Neuronal stem cell (in vitro differentiated cells): ENCODE data around the gene ZNF569.

Experiments used
- DNase-seq: peaks from one replicate; pipeline ENCODE4 v3.0.0-alpha.2; 2013; ENCODE audit warnings: low spot score
- H2AFZ ChIP-seq: one replicate; pipeline ENCODE4 v1.6.1; 2013; ENCODE audit warnings: mild to moderate bottlenecking, low read length, inconsistent platforms
- H2AK5ac ChIP-seq: 2 replicates; pipeline ENCODE4 v1.6.1; 2013; ENCODE audit warnings: low read depth, mild to moderate bottlenecking, inconsistent platforms, low read length, moderate library complexity, mixed read lengths
- H2BK120ac ChIP-seq: 2 replicates; pipeline ENCODE4 v1.6.1; 2013; ENCODE audit warnings: low read depth, mild to moderate bottlenecking, inconsistent platforms, low read length, moderate library complexity, mixed read lengths
- H2BK12ac ChIP-seq: one replicate; pipeline ENCODE4 v1.6.1; 2013; ENCODE audit warnings: low read length, inconsistent platforms
- H2BK15ac ChIP-seq: 2 replicates; pipeline ENCODE4 v1.6.1; 2013; ENCODE audit warnings: mild to moderate bottlenecking, low read length, inconsistent platforms, mixed read lengths
- H2BK5ac ChIP-seq: one replicate; pipeline ENCODE4 v1.6.1; 2013; ENCODE audit warnings: inconsistent platforms, mild to moderate bottlenecking, low read length, moderate library complexity
- H3K14ac ChIP-seq: one replicate; pipeline ENCODE4 v1.6.1; 2013; ENCODE audit warnings: low read length, inconsistent platforms
- H3K18ac ChIP-seq: 2 replicates; pipeline ENCODE4 v1.6.1; 2013; ENCODE audit warnings: low read length, inconsistent platforms
- H3K23ac ChIP-seq: 2 replicates; pipeline ENCODE4 v1.6.1; 2013; ENCODE audit warnings: low read depth, mild to moderate bottlenecking, mixed read lengths, low read length, inconsistent platforms; ENCODE audit not compliant: poor library complexity
- H3K27ac ChIP-seq: replicated peaks from 3 replicates; pipeline ENCODE4 v1.5.1; 2013; ENCODE audit warnings: low read length, inconsistent platforms
- H3K27me3 ChIP-seq, 3 experiments: 2 replicates each; pipeline ENCODE4 v1.6.1; 2013; ENCODE audit warnings: low read length in 3 of 3, mild to moderate bottlenecking in 2 of 3, inconsistent platforms in 1 of 3, low read depth in 1 of 3, mixed read lengths in 1 of 3, moderate library complexity in 1 of 3; ENCODE audit not compliant: control insufficient read depth in 3 of 3, insufficient read depth in 3 of 3
- H3K36me3 ChIP-seq, 2 donors: replicated peaks in 1 of 2; 2 replicates each; pipeline ENCODE4 v1.6.1; 2013; ENCODE audit warnings: low read length in 2 of 2; ENCODE audit not compliant: control insufficient read depth in 2 of 2, insufficient read depth in 2 of 2
- H3K4ac ChIP-seq: 2 replicates; pipeline ENCODE4 v1.6.1; 2013; ENCODE audit warnings: inconsistent platforms, mild to moderate bottlenecking, low read length, moderate library complexity
- H3K4me1 ChIP-seq, 2 donors: 1 replicate in 1 of 2; 2 replicates in 1 of 2; pipeline ENCODE4 v1.6.1; 2013; ENCODE audit warnings: low read length in 2 of 2, low read depth in 1 of 2; ENCODE audit not compliant: control insufficient read depth in 2 of 2, insufficient read depth in 1 of 2
- H3K4me2 ChIP-seq: one replicate; pipeline ENCODE4 v1.6.1; 2013; ENCODE audit warnings: mild to moderate bottlenecking, low read length, inconsistent platforms; ENCODE audit not compliant: insufficient read depth, poor library complexity, severe bottlenecking
- H3K4me3 ChIP-seq, 2 donors: 2 replicates each; pipeline ENCODE4 v1.5.1; 2013; ENCODE audit warnings: low read length in 2 of 2, mild to moderate bottlenecking in 2 of 2, inconsistent platforms in 1 of 2, moderate library complexity in 1 of 2
- H3K79me1 ChIP-seq: one replicate; pipeline ENCODE4 v1.6.1; 2013; ENCODE audit warnings: low read depth, mild to moderate bottlenecking, inconsistent platforms, low read length, moderate library complexity
- H3K9ac ChIP-seq: one replicate; pipeline ENCODE4 v1.6.1; 2013; ENCODE audit warnings: mild to moderate bottlenecking, low read depth, low read length, inconsistent platforms; ENCODE audit not compliant: poor library complexity
- H3K9me3 ChIP-seq, 2 donors: replicated peaks in 1 of 2; 2 replicates each; pipeline versions ENCODE3 to v1.6.1; 2013; ENCODE audit warnings: low read length in 2 of 2, mild to moderate bottlenecking in 2 of 2, inconsistent platforms in 1 of 2, low read depth in 1 of 2, mixed read lengths in 1 of 2, moderate library complexity in 1 of 2; ENCODE audit not compliant: control insufficient read depth in 2 of 2, insufficient read depth in 1 of 2
- H4K8ac ChIP-seq: one replicate; pipeline ENCODE4 v1.6.1; 2013; ENCODE audit warnings: low read depth, mild to moderate bottlenecking, inconsistent platforms, low read length, moderate library complexity
- H4K91ac ChIP-seq: one replicate; pipeline ENCODE4 v1.6.1; 2013; ENCODE audit warnings: low read length, low read depth, mild to moderate bottlenecking, inconsistent platforms; ENCODE audit not compliant: poor library complexity
- WGBS, 2 donors: extraction: QIAGEN DNeasy Blood & Tissue Kit; methylation state at CpG; one replicate each; pipeline ENCODE4 v1.1.7; 2013; ENCODE audit warnings: missing lambda C conversion rate in 2 of 2, mixed read lengths in 1 of 2; ENCODE audit not compliant: insufficient read length in 2 of 2, insufficient replicate concordance in 1 of 2; ENCODE audit errors: extremely low coverage in 2 of 2; 5-methylcytosine and 5-hydroxymethylcytosine counted together

Gene ZNF569

DNA sequence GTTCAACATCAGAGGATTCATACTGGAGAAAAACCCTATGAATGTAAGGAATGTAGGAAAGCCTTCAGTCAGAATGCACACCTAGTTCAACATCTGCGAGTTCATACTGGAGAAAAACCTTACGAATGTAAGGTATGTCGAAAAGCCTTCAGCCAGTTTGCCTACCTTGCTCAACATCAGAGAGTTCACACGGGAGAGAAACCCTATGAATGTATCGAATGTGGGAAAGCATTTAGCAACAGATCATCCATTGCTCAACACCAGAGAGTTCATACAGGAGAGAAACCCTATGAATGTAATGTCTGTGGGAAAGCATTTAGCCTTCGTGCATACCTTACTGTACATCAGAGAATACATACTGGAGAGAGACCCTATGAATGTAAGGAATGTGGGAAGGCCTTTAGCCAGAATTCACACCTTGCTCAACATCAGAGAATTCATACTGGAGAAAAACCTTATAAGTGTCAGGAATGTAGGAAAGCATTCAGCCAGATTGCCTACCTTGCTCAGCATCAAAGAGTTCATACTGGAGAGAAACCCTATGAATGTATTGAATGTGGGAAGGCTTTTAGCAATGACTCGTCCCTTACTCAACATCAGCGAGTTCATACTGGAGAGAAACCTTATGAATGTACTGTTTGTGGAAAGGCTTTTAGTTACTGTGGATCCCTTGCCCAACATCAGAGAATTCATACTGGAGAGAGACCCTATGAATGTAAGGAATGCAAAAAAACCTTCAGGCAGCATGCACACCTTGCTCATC, 17.3 kb upstream of the ZNF569 start:
- Histone ChIP-seq H3K36me3 (peaks cover 15 to 53% of the 10 kb centered on the region in 2 donors), H3K23ac (no peak overlapping the region), H3K18ac (no peak overlapping the region), H2BK12ac (no peak overlapping the region), H3K4me2 (no peak overlapping the region), H3K27me3 (peaks cover 0 to 2% (median 0%) of the 10 kb centered on the region in 3 experiments), H2AFZ (no peak overlapping the region), H3K14ac (no peak overlapping the region), H3K4ac (no peak overlapping the region), H4K91ac (no peak overlapping the region), H2AK5ac (no peak overlapping the region), H3K9me3 (peaks cover 27 to 88% of the 10 kb centered on the region in 2 donors), H3K9ac (no peak overlapping the region), H2BK120ac (no peak overlapping the region), H2BK15ac (no peak overlapping the region), H3K27ac (no peak overlapping the region), H2BK5ac (no peak overlapping the region), H4K8ac (no peak overlapping the region), H3K79me1 (no peaks in the 10 kb centered on the region), H3K4me3 (no peak overlapping the region), H3K4me1 (no peaks in the 10 kb centered on the region)
- DNase-seq = no peak
- no CpG with 5 or more reads among the region's 8 CpGs for WGBS, 2 donors

DNA sequence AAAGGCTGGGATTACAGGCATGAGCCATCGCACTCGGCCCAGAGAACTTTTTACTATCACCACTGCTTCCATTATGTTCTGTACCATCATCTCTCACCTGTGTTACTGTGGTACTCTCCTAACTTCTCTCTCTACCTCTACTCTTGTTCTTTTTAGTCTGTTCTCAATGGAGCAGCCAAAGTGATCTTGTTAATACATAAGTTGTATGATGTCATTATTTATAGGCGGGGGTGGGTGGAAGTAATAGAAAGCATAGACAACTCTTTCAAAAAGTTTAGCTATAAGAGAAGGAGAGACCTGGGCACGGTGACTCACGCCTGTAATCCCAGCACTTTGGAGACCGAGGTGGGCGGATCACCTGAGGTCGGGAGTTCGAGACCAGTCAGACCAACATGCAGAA, 4.9 kb upstream of the ZNF569 start:
- no peak overlapping the region for H3K9ac ChIP-seq
- H2AK5ac ChIP-seq = no peak overlapping the region
- H4K91ac ChIP-seq = no peak overlapping the region
- no peak overlapping the region for H3K4ac ChIP-seq
- no peak overlapping the region for H2BK5ac ChIP-seq
- H2BK12ac ChIP-seq = no peak overlapping the region
- H3K9me3 ChIP-seq = peaks cover 23 to 61% of the 10 kb centered on the region in 2 donors
- no CpG with 5 or more reads among the region's 9 CpGs for WGBS, 2 donors
- no peak overlapping the region for H3K14ac ChIP-seq
- no peak overlapping the region for H3K4me2 ChIP-seq
- no peak overlapping the region for H2BK15ac ChIP-seq
- H3K18ac ChIP-seq = no peak overlapping the region
- H3K4me3 ChIP-seq = no peak overlapping the region
- H3K36me3 ChIP-seq = peaks cover 12 to 42% of the 10 kb centered on the region in 2 donors
- H3K79me1 ChIP-seq = peaks cover 4% of the 10 kb centered on the region
- peaks cover 0 to 2% of the 10 kb centered on the region in 2 donors for H3K4me1 ChIP-seq
- no peaks in the 10 kb centered on the region for H3K27me3 ChIP-seq
- H2AFZ ChIP-seq = no peak overlapping the region
- H4K8ac ChIP-seq = no peak overlapping the region
- DNase-seq = no peak
- H3K23ac ChIP-seq = no peak overlapping the region
- H3K27ac ChIP-seq = no peak overlapping the region
- H2BK120ac ChIP-seq = no peak overlapping the region

DNA sequence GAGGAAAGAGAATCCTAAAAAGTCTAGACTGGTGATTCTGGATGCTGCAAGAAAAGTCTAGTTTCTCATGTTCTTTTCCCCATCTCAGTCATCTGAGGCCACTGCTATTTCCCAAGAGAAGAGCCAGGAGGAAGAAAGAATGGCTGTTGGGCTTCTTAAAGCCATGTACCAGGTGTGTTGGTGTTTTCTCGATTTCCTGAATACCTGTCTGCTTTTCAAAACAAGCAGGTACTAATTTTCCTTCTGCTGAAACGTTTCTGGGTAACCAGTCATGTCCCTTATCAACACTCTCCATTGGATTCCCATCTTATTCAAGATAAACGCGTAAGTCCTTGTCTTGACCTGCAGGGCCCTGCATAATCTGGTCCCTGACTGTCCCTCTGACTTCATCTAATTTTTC, 3.0 kb upstream of the ZNF569 start:
- WGBS, 2 donors = no CpG with 5 or more reads among the region's 4 CpGs

DNA sequence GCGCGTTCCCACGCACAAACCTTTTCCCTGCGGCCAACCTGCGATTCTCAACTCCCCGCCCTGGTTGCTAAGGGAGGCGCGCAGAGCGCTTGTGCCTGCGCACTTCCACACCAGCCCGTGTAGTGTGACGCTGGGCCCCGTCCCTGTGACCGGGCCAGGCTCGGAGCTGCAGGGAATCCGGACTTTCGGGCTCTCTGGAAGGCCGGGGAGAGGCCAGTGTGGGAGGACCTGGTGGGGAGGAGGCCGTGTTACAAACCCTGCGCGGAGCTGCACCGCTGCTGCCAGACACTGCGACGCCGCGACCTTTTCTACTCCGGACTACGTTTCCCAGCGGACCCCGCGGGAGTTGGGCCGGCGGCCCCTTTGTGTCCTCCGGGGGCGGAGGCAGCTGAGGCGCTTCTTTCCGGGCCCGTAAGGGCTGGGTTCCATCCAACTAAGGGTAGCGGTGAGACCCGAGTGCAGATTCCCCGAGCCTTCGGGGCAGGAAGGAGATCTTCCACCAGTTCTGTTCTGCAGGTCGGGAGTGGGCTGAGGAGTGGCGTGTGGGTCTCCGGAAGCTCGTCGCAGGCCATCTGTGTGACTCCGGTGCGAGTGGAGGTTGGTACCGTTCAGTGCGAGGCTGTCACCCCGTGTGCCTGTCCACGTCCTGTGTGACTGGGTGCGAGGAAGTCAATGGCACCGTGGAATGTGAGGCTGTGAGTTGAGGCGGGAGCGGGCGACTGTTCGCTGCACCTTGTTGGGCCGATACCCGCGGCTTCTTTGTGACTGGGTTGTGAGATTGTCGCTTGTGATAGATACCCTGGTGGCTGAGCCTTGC, 1.9 kb upstream of the ZNF569 start, which contains the start of gene ZNF570:
ZNF570 (plus strand) TSS at position 396 of the 817 bp plus-strand sequence. CDS start 999 bp downstream, outside the sequence.
- Histone ChIP-seq H4K91ac (no peak within 1 kb of the TSS), H3K4me3 (peak within 1 kb of the TSS; percentile 83 to 98), H3K4me1 (peaks cover 0 to 2% of the 10 kb centered on the region in 2 donors), H2AFZ (peak within 1 kb of the TSS; percentile 99), H3K4me2 (peak within 1 kb of the TSS; percentile 81), H3K27ac (peak within 1 kb of the TSS; percentile 66), H3K4ac (no peak within 1 kb of the TSS), H3K79me1 (peaks cover 4% of the 10 kb centered on the region), H3K23ac (peak within 1 kb of the TSS; percentile 88), H3K9me3 (peaks cover 19 to 59% of the 10 kb centered on the region in 2 donors), H3K18ac (peak within 1 kb of the TSS; percentile 99), H3K27me3 (no peaks in the 10 kb centered on the region), H2AK5ac (peak within 1 kb of the TSS; percentile 40), H2BK15ac (peak within 1 kb of the TSS; percentile 25), H3K14ac (peak within 1 kb of the TSS; percentile 97), H2BK120ac (no peak within 1 kb of the TSS), H3K9ac (peak within 1 kb of the TSS; percentile 93), H3K36me3 (peaks cover 8 to 38% of the 10 kb centered on the region in 2 donors), H4K8ac (no peak within 1 kb of the TSS), H2BK12ac (no peak within 1 kb of the TSS), H2BK5ac (peak within 1 kb of the TSS; percentile 69)
- WGBS, 2 donors = no CpG with 5 or more reads among the region's 63 CpGs
- peak; percentile 82 for DNase-seq

More for the DNA sequence above, 3.0 kb upstream of the ZNF569 start:
- DNase-seq = no peak
- Histone ChIP-seq H3K79me1 (peaks cover 4% of the 10 kb centered on the region), H2AFZ (peak overlapping the region; percentile 99), H3K14ac (no peak overlapping the region), H3K9ac (no peak overlapping the region), H2BK120ac (no peak overlapping the region), H4K91ac (no peak overlapping the region), H2BK5ac (no peak overlapping the region), H2AK5ac (no peak overlapping the region), H3K23ac (no peak overlapping the region), H3K18ac (no peak overlapping the region), H3K4me2 (peak overlapping the region; percentile 75), H3K27ac (no peak overlapping the region), H3K36me3 (peaks cover 2 to 31% of the 10 kb centered on the region in 2 donors), H4K8ac (no peak overlapping the region), H3K9me3 (peaks cover 13 to 51% of the 10 kb centered on the region in 2 donors), H2BK15ac (no peak overlapping the region), H3K27me3 (no peaks in the 10 kb centered on the region), H3K4ac (no peak overlapping the region), H3K4me1 (peaks cover 0 to 2% of the 10 kb centered on the region in 2 donors), H3K4me3 (peak overlapping the region in 1 of 2 donors; percentile 83), H2BK12ac (no peak overlapping the region)
